Activated CD4-positive, alpha-beta T cell treated with anti-CD3 and anti-CD28 coated beads for 36 hours (primary cell): ENCODE measurements around the gene SLC9C1. TPM values are rescaled to one million over a fixed set of nuclear protein-coding genes. Genes with fewer than 3 reads are reported as not detected.

Experiments
- ATAC-seq: fragments of 200-7000 bp; cut with Tn5 transposase; one replicate; pipeline ENCODE4 v1.10.0; 2021; ENCODE audit warnings: mild to moderate bottlenecking, moderate library complexity
- CTCF ChIA-PET: fragments of 350-600 bp; sonication (Branson Sonifier 250); formaldehyde crosslinking; loops from one replicate; lab custom pipeline; 2021; ENCODE audit warnings: antibody characterized with exemption; lab: Charles Lee
- POLR2A ChIA-PET: fragments of 350-600 bp; sonication (Branson Sonifier 250); formaldehyde crosslinking; loops from one replicate; lab custom pipeline; 2021; ENCODE audit warnings: antibody characterized with exemption, inconsistent platforms; lab: Charles Lee
- DNase-seq: peaks from one replicate; pipeline ENCODE4 v3.0.0-alpha.2; 2020
- H3K27ac Mint-ChIP-seq: one replicate; pipeline ENCODE4 v1.8.0; 2021; ENCODE audit warnings: mixed read lengths
- H3K27me3 Mint-ChIP-seq: one replicate; pipeline ENCODE4 v1.8.0; 2021; ENCODE audit warnings: mixed read lengths
- H3K36me3 Mint-ChIP-seq: one replicate; pipeline ENCODE4 v1.8.0; 2021; ENCODE audit warnings: low read depth, mixed read lengths
- H3K4me1 Mint-ChIP-seq: one replicate; pipeline ENCODE4 v1.8.0; 2021; ENCODE audit warnings: mixed read lengths
- H3K4me3 Mint-ChIP-seq: one replicate; pipeline ENCODE4 v1.8.0; 2021; ENCODE audit warnings: mild to moderate bottlenecking, moderate library complexity, mixed read lengths
- H3K9me3 Mint-ChIP-seq: one replicate; pipeline ENCODE4 v1.8.0; 2021; ENCODE audit warnings: low read depth, mixed read lengths
- intact Hi-C, 2 experiments: fragments of 100-400 bp; cut with DNase I in 1 of 2; cut with micrococcal nuclease in 1 of 2; formaldehyde crosslinking; loops; one replicate each; pipeline versions ENCODE4 v1.14.2 to v1.15.1; 2022 to 2024; cut with DNase I, micrococcal nuclease
- total RNA-seq, 2 experiments: library from RNA; stranded (reverse); gene quantifications; one replicate each; pipeline ENCODE4 v1.2.3, GENCODE V29; 2021

SLC9C1 gene
- total RNA-seq, 2 experiments from 2014 or later, result not detected

DNA sequence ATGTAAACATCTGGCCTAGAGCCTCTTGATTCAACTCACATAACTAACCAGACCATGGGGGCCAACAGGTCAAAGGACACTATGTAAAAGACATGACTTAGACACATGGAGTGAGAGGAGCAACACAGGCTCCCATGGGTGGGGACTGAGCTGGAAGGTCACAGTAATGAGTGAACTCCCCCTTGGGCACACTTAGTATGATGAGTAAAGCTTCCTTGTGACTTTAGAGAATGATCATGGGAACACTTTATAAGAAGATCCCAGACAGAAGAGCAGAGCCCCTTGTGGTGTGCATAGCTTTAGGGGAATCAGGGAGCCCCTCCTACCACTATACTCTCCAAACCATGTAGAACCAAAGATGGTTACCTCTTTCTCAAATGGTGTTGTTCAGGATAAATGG is 171.1 kb downstream of the SLC9C1 start:
- POLR2A ChIA-PET, result no interaction called here
- peaks cover 33% of the 10 kb centered on the region for H3K36me3 Mint-ChIP-seq
- H3K9me3 Mint-ChIP-seq, result no peaks in the 10 kb centered on the region
- H3K4me1 Mint-ChIP-seq, result peaks cover 59% of the 10 kb centered on the region
- H3K27me3 Mint-ChIP-seq, result no peaks in the 10 kb centered on the region
- H3K4me3 Mint-ChIP-seq, result no peak overlapping the region
- CTCF ChIA-PET, result interaction anchor here (1.2 kb wide), 1 partner anchor 11 kb away, joined by 4 read pairs; no protein-coding TSS in a partner anchor
- no peak for DNase-seq
- intact Hi-C loops, result no loop called here
- no peak overlapping the region for H3K27ac Mint-ChIP-seq
- ATAC-seq, result no peak

- ATAC-seq (no peak), DNase-seq (no peak)
- H3K27me3 Mint-ChIP-seq, result no peaks in the 10 kb centered on the region
- POLR2A ChIA-PET, result no interaction called here
- CTCF ChIA-PET, result interaction anchor here (1.0 kb wide), 2 partner anchors 11 to 18 kb away, joined by 3 to 4 read pairs; no protein-coding TSS in a partner anchor
- peaks cover 49% of the 10 kb centered on the region for H3K4me1 Mint-ChIP-seq
- no peak overlapping the region for H3K4me3 Mint-ChIP-seq
- intact Hi-C loops, result no loop called here
- H3K36me3 Mint-ChIP-seq, result peaks cover 35% of the 10 kb centered on the region
- H3K27ac Mint-ChIP-seq, result no peak overlapping the region
- H3K9me3 Mint-ChIP-seq, result no peaks in the 10 kb centered on the region
These were observed 172.2 kb downstream of the SLC9C1 start for GRCh38 chr3:112121577-112122547.

- CTCF ChIA-PET, result interaction anchor here (0.6 to 1.0 kb wide), 2 partner anchors 44 to 213 kb away, joined by 3 to 4 read pairs; partner anchors contain the start of gene CD200
- Mint-ChIP-seq H3K27me3 (no peaks in the 10 kb centered on the region), H3K27ac (peak overlapping the region; percentile 74), H3K9me3 (no peaks in the 10 kb centered on the region), H3K4me1 (peaks cover 38% of the 10 kb centered on the region), H3K4me3 (no peak overlapping the region), H3K36me3 (peaks cover 30% of the 10 kb centered on the region)
- no peak for DNase-seq
- intact Hi-C loops, result no loop called here
- POLR2A ChIA-PET, result no interaction called here
- ATAC-seq, result no peak
These were observed 173.8 kb downstream of the SLC9C1 start for GRCh38 chr3:112119962-112120836.

DNA sequence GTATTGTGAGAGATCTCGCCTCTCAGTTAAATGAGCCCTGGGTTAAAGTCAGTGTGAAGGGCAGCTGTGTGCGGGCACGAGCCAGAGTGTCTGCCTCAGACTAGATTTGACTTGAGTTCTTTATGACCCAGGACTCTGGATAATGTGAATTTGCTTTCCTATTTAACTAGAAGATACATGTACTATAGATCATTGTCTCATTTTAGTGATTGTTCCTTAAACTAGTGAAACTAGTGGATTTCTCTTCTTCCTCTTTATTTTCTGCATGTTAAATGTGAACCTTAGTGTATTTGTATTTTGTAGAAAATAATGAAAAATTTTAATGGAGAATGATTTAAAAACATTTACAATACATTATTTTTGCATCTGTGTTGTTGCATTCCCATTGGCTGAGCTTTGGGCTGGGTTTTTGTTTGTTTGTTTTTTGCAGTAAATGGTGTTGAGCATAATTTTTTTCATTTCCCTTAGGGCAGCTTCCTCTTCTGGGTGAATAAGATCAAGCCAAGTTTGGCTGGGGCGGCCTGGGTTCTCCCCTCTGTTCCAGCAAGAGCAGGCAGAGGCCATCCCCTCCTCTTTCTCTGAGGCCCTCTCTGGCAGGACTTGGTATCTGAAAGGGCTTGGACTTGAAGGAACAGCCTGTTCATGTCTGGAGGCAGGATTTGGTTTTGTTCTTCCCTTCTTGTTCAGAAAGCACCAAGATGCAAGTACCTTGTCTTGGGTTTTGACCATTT is 176.0 kb downstream of the SLC9C1 start:
- DNase-seq (no peak), ATAC-seq (no peak)
- Mint-ChIP-seq H3K27ac (no peak overlapping the region), H3K36me3 (peaks cover 20% of the 10 kb centered on the region), H3K27me3 (no peaks in the 10 kb centered on the region), H3K4me1 (peaks cover 42% of the 10 kb centered on the region), H3K9me3 (no peaks in the 10 kb centered on the region), H3K4me3 (no peak overlapping the region)
- CTCF ChIA-PET, result interaction anchor here (0.6 to 1.4 kb wide), 4 partner anchors 9 to 1047 kb away, joined by 3 to 4 read pairs (median 4); no protein-coding TSS in a partner anchor
- intact Hi-C loops, result no loop called here
- POLR2A ChIA-PET, result no interaction called here

DNA sequence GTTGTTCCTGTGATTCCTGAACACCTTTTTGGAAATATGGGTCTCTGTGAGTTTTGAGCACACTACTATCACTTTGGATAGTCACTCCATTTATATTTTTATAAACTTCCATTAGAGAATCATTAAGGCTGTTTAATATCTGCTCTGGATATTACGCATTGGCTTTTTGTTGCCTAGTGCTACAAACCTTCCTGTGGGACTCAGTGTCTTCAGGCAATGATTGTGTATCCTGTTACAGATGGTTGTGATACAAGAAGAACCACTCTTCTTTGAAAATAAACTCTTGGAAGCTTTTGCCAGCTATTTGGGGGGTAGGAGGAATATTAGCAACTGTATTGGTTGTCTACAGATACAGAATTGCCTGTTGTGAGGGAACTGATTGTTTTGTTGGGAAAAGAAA is 176.6 kb downstream of the SLC9C1 start:
- ATAC-seq (no peak), DNase-seq (no peak)
- Mint-ChIP-seq H3K27ac (no peak overlapping the region), H3K9me3 (no peaks in the 10 kb centered on the region), H3K27me3 (no peaks in the 10 kb centered on the region), H3K4me1 (peaks cover 42% of the 10 kb centered on the region), H3K36me3 (peaks cover 20% of the 10 kb centered on the region), H3K4me3 (no peak overlapping the region)
- ChIA-PET POLR2A (interaction anchor here (0.6 kb wide), 1 partner anchor 85 kb away, joined by 3 read pairs; no protein-coding TSS in a partner anchor), CTCF (interaction anchor here (0.6 to 0.7 kb wide), 3 partner anchors 29 to 1047 kb away, joined by 3 to 4 read pairs (median 3); no protein-coding TSS in a partner anchor)
- intact Hi-C loops, result no loop called here

GRCh38 chr3:112116748-112117186 is 177.2 kb downstream of the SLC9C1 start:
- ATAC-seq, result no peak
- H3K36me3 Mint-ChIP-seq, result peaks cover 20% of the 10 kb centered on the region

DNA sequence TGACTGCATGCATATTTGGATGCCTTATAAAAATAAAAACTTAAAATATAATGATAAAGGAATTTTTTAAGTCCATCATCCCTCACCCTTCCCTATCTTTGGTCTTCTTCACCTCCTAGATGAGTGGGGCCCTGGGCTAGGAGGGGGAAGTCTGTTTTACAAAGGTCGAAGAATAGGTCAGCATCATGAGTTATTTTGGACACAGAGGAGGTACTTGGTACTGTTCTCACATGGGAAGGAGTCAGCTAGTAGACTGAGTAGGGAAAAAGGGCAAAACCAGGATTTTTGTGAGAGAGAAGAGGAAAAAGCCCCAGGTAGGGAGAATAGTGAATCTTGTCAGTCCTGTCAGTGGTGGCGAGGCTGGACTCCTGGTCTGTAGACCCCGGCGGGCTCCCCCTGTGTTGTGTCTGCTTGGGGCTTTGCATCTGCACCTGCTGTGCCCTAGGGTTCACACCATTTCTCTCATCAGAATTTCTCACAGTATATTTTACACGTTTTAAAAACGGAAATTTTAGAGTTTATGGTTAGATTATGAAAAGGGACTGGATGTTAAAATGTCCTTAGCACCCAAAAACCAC is 178.1 kb downstream of the SLC9C1 start:
- H3K27me3 Mint-ChIP-seq, result no peaks in the 10 kb centered on the region
- H3K4me3 Mint-ChIP-seq, result no peak overlapping the region
- peaks cover 38% of the 10 kb centered on the region for H3K4me1 Mint-ChIP-seq
- H3K27ac Mint-ChIP-seq, result no peak overlapping the region
- H3K36me3 Mint-ChIP-seq, result peaks cover 18% of the 10 kb centered on the region
- ChIA-PET CTCF (no interaction called here), POLR2A (no interaction called here)
- no peak for DNase-seq
- no peaks in the 10 kb centered on the region for H3K9me3 Mint-ChIP-seq
- intact Hi-C loops, result no loop called here
- ATAC-seq, result no peak

More at GRCh38 chr3:112116748-112117186, 177.2 kb downstream of the SLC9C1 start:
- Mint-ChIP-seq H3K27ac (no peak overlapping the region), H3K27me3 (no peaks in the 10 kb centered on the region), H3K4me3 (no peak overlapping the region), H3K4me1 (peaks cover 45% of the 10 kb centered on the region), H3K9me3 (no peaks in the 10 kb centered on the region)
- intact Hi-C loops, result no loop called here
- DNase-seq, result no peak
- CTCF ChIA-PET, result interaction anchor here (0.6 kb wide), 1 partner anchor 376 kb away, joined by 3 read pairs; no protein-coding TSS in a partner anchor
- POLR2A ChIA-PET, result interaction anchor here (0.6 kb wide), 1 partner anchor 84 kb away, joined by 3 read pairs; no protein-coding TSS in a partner anchor

- peaks cover 18% of the 10 kb centered on the region for H3K36me3 Mint-ChIP-seq
- peak; percentile 43 for DNase-seq
- intact Hi-C loops, result no loop called here
- no peak overlapping the region for H3K4me3 Mint-ChIP-seq
- ChIA-PET POLR2A (no interaction called here), CTCF (no interaction called here)
- H3K4me1 Mint-ChIP-seq, result peaks cover 34% of the 10 kb centered on the region
- H3K27me3 Mint-ChIP-seq, result no peaks in the 10 kb centered on the region
- ATAC-seq, result peak; percentile 62
- no peaks in the 10 kb centered on the region for H3K9me3 Mint-ChIP-seq
- no peak overlapping the region for H3K27ac Mint-ChIP-seq
These were observed 178.8 kb downstream of the SLC9C1 start for GRCh38 chr3:112115161-112115739.

DNA sequence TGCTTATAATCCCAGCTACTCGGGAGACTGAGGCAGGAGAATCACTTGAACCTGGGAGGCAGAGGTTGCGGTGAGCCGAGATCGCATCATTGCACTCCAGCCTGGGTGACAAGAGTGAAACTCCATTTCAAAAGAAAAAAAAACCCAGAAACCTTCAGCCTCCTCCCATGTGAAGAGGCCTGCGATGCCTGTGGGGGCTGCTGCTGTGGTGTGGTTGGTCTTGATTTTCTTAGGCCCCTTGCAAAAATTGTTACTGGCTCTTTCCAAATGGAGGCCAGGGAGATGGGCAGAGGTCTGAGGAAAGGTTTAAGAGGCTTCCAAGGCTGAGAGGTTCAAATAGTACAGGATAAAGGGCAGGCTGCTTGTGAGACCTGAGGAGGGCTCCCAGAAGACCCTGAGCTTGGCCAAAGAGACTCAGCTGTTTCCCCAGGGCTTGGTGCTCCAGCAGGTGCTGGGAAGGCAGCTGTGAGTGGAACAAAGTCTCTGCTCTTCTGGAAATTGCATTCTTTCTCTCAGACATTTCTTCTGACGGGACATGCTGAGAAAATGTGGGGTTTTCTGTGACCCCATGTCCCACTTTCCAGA is 179.3 kb downstream of the SLC9C1 start:
- no peak overlapping the region for H3K27ac Mint-ChIP-seq
- no peak for ATAC-seq
- intact Hi-C loops, result loop anchor here (5.0 kb wide), 4 partner anchors 178 to 418 kb away; partner anchors contain the start of gene SLC9C1 (in 2 of the 2)
- H3K4me1 Mint-ChIP-seq, result peaks cover 28% of the 10 kb centered on the region
- DNase-seq, result no peak
- no peaks in the 10 kb centered on the region for H3K9me3 Mint-ChIP-seq
- ChIA-PET CTCF (interaction anchor here (1.1 kb wide), 1 partner anchor 262 kb away, joined by 3 read pairs; no protein-coding TSS in a partner anchor), POLR2A (no interaction called here)
- H3K36me3 Mint-ChIP-seq, result peaks cover 15% of the 10 kb centered on the region
- H3K27me3 Mint-ChIP-seq, result no peaks in the 10 kb centered on the region
- no peak overlapping the region for H3K4me3 Mint-ChIP-seq
